Liver (tissue), 9 donors: ENCODE results near the gene NDUFS2. TPM values are rescaled to one million over a fixed set of nuclear protein-coding genes. Genes with fewer than 3 reads are reported as not detected.

Experiments used
- DNase-seq: peaks from one replicate; pipeline ENCODE4 v3.0.0-alpha.2; 2017; ENCODE audit warnings: low spot score
- H3K27ac ChIP-seq, 2 donors: one replicate each; pipeline ENCODE4 v1.7.0; 2013; ENCODE audit warnings: inconsistent platforms in 2 of 2, low read length in 2 of 2, control low read depth in 1 of 2, low read depth in 1 of 2, mild to moderate bottlenecking in 1 of 2
- H3K27me3 ChIP-seq, 4 donors: one replicate each; pipeline versions ENCODE4 v1.6.1 to v1.7.0; 2013; ENCODE audit warnings: low read length in 3 of 4, inconsistent platforms in 1 of 4, mild to moderate bottlenecking in 1 of 4, moderate library complexity in 1 of 4; ENCODE audit not compliant: control insufficient read depth in 4 of 4, insufficient read depth in 4 of 4
- H3K36me3 ChIP-seq, 4 donors: one replicate each; pipeline versions ENCODE4 v1.6.1 to v1.7.0; 2013; ENCODE audit warnings: low read length in 3 of 4, mild to moderate bottlenecking in 3 of 4, low read depth in 1 of 4, moderate library complexity in 1 of 4; ENCODE audit not compliant: control insufficient read depth in 4 of 4, insufficient read depth in 3 of 4
- H3K4me1 ChIP-seq, 4 donors: one replicate each; pipeline versions ENCODE4 v1.6.1 to v1.7.0; 2013; ENCODE audit warnings: low read length in 3 of 4, mild to moderate bottlenecking in 3 of 4, moderate library complexity in 1 of 4; ENCODE audit not compliant: control insufficient read depth in 4 of 4, insufficient read depth in 4 of 4
- H3K4me3 ChIP-seq, 3 donors: one replicate each; pipeline versions ENCODE4 v1.6.1 to v1.7.0; 2013; ENCODE audit warnings: low read length in 3 of 3, control low read depth in 1 of 3, low read depth in 1 of 3, mild to moderate bottlenecking in 1 of 3
- H3K9ac ChIP-seq, 2 donors: one replicate each; pipeline ENCODE4 v1.7.0; 2013; ENCODE audit warnings: low read length in 2 of 2, mild to moderate bottlenecking in 2 of 2, moderate library complexity in 2 of 2, control low read depth in 1 of 2, low read depth in 1 of 2
- H3K9me3 ChIP-seq, 4 donors: one replicate each; pipeline versions ENCODE4 v1.6.1 to v1.7.0; 2013; ENCODE audit warnings: low read length in 3 of 4; ENCODE audit not compliant: control insufficient read depth in 4 of 4
- ATF3 ChIP-seq: IDR thresholded peaks from 2 replicates; pipeline ENCODE4 v1.6.1; 2016; ENCODE audit warnings: antibody characterized with exemption
- CTCF ChIP-seq: fragments of 150-350 bp; IDR thresholded peaks from 2 replicates; pipeline ENCODE4 v1.5.1; 2017; ENCODE audit warnings: improper control_type of control experiment, low read depth, low read length; ENCODE audit not compliant: missing input control
- EGR1 ChIP-seq, 2 donors: IDR thresholded peaks; 2 replicates each; pipeline ENCODE4 v1.6.1; 2016 to 2018; ENCODE audit warnings: antibody characterized with exemption in 2 of 2, low read depth in 2 of 2
- FOXA1 ChIP-seq: IDR thresholded peaks from 2 replicates; pipeline ENCODE4 v1.6.1; 2016; ENCODE audit warnings: antibody characterized with exemption
- FOXA2 ChIP-seq: IDR thresholded peaks from 2 replicates; pipeline ENCODE4 v1.6.1; 2016; ENCODE audit warnings: antibody characterized with exemption
- GABPA ChIP-seq, 2 donors: IDR thresholded peaks in 1 of 2; conservative IDR thresholded peaks in 1 of 2; 2 replicates each; pipeline ENCODE4 v1.6.1; 2016; ENCODE audit warnings: antibody characterized with exemption in 2 of 2, mild to moderate bottlenecking in 1 of 2, moderate library complexity in 1 of 2
- HNF4A ChIP-seq, 2 donors: conservative IDR thresholded peaks; 2 replicates each; pipeline ENCODE4 v1.6.1; 2016; ENCODE audit warnings: antibody characterized with exemption in 2 of 2, mild to moderate bottlenecking in 2 of 2
- HNF4G ChIP-seq: IDR thresholded peaks from 2 replicates; pipeline ENCODE4 v1.6.1; 2016; ENCODE audit warnings: antibody characterized with exemption
- JUND ChIP-seq, 2 donors: IDR thresholded peaks; 2 replicates each; pipeline ENCODE4 v1.6.1; 2016; ENCODE audit warnings: antibody characterized with exemption in 2 of 2
- MAX ChIP-seq: IDR thresholded peaks from 2 replicates; pipeline ENCODE4 v1.6.1; 2016; ENCODE audit warnings: antibody characterized with exemption
- NR2F2 ChIP-seq: IDR thresholded peaks from 2 replicates; pipeline ENCODE4 v1.6.1; 2016; ENCODE audit warnings: antibody characterized with exemption
- RAD21 ChIP-seq, 2 donors: IDR thresholded peaks; 2 replicates each; pipeline ENCODE4 v1.6.1; 2016; ENCODE audit warnings: antibody characterized with exemption in 2 of 2, mild to moderate bottlenecking in 2 of 2
- REST ChIP-seq: IDR thresholded peaks from 2 replicates; pipeline ENCODE4 v1.6.1; 2016; ENCODE audit warnings: antibody characterized with exemption, mild to moderate bottlenecking
- RXRA ChIP-seq, 2 donors: IDR thresholded peaks; 2 replicates each; pipeline ENCODE4 v1.6.1; 2017 to 2018; ENCODE audit warnings: antibody characterized with exemption in 2 of 2, mild to moderate bottlenecking in 1 of 2
- SP1 ChIP-seq: IDR thresholded peaks from 2 replicates; pipeline ENCODE4 v1.6.1; 2018; ENCODE audit warnings: antibody characterized with exemption, mild to moderate bottlenecking
- TAF1 ChIP-seq: conservative IDR thresholded peaks from 2 replicates; pipeline ENCODE4 v1.6.1; 2016; ENCODE audit warnings: antibody characterized with exemption, mild to moderate bottlenecking
- YY1 ChIP-seq: IDR thresholded peaks from 2 replicates; pipeline ENCODE4 v1.6.1; 2016; ENCODE audit warnings: antibody characterized with exemption, mild to moderate bottlenecking
- WGBS: extraction: QIAGEN DNeasy Blood & Tissue Kit; methylation state at CpG from one replicate; pipeline ENCODE4 v1.1.7; 2013; 5-methylcytosine and 5-hydroxymethylcytosine counted together
- polyA plus RNA-seq, 2 donors: library from polyadenylated mRNA; stranded (reverse) in 1 of 2; unstranded in 1 of 2; fragments of 200-250 nt in 1 of 2; fragments of >200 nt in 1 of 2; fragmentation: Nextera tagmentation in 1 of 2; extraction: Ambion mirVana in 1 of 2; gene quantifications; one replicate each; pipeline versions ENCODE4 v1.2.1 to v1.2.3, GENCODE V29; 2013 to 2015
- total RNA-seq, 2 donors: library from RNA; depleted of rRNA; stranded (reverse); fragments of >200 nt; gene quantifications; one replicate each; pipeline ENCODE4 v1.2.3, GENCODE V29; 2014
- TF ChIP-seq, protein P1 (sequence below): IDR thresholded peaks from 2 replicates; pipeline ENCODE4 v1.6.1; 2016; ENCODE audit warnings: antibody characterized with exemption
- donor health status: healthy.
- donor health status: healthy.
- donor health status: healthy.
- donor health status: healthy.
- donor health status: healthy.

Gene NDUFS2
- total and polyA plus RNA-seq, 4 donors: 93.3 to 167 (median 120) TPM

- H3K27ac ChIP-seq: peak within 1 kb of the TSS; percentile 91 to 99
- WGBS: 34% methylated on average over 4 of the region's 4 CpGs
- no peaks in the 10 kb centered on the region for H3K27me3 ChIP-seq
- peak within 1 kb of the TSS; percentile 56 to 85 (median 64) for H3K4me3 ChIP-seq
- peak in 1 of 2 donors; percentile 66 for TF ChIP-seq GABPA (IDR thresholded peaks at IDR 0.05 in 1 of 2, conservative IDR thresholded peaks at IDR 0.05 in 1 of 2)
- TF ChIP-seq FOXA1: peak; percentile 91
- peak; percentile 95 for TF ChIP-seq MAX
- TF ChIP-seq ATF3: peak; percentile 84
- TF ChIP-seq, protein P1, sequence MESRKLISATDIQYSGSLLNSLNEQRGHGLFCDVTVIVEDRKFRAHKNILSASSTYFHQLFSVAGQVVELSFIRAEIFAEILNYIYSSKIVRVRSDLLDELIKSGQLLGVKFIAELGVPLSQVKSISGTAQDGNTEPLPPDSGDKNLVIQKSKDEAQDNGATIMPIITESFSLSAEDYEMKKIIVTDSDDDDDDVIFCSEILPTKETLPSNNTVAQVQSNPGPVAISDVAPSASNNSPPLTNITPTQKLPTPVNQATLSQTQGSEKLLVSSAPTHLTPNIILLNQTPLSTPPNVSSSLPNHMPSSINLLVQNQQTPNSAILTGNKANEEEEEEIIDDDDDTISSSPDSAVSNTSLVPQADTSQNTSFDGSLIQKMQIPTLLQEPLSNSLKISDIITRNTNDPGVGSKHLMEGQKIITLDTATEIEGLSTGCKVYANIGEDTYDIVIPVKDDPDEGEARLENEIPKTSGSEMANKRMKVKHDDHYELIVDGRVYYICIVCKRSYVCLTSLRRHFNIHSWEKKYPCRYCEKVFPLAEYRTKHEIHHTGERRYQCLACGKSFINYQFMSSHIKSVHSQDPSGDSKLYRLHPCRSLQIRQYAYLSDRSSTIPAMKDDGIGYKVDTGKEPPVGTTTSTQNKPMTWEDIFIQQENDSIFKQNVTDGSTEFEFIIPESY: peak; percentile 96
- no peak for TF ChIP-seq CTCF
- TF ChIP-seq HNF4A (conservative IDR thresholded peaks at IDR 0.05): peak; percentile 100
- peak; percentile 90 for TF ChIP-seq YY1
- TF ChIP-seq EGR1 (IDR thresholded peaks at IDR 0.05; ENCODE audit: low read depth in 2 of 2): peak; percentile 80 to 91
- TF ChIP-seq HNF4G: peak; percentile 100
- TF ChIP-seq SP1: peak; percentile 100
- TF ChIP-seq JUND (IDR thresholded peaks at IDR 0.05): peak; percentile 95 to 97
- TF ChIP-seq RAD21 (IDR thresholded peaks at IDR 0.05): peak; percentile 57 to 69
- TF ChIP-seq FOXA2: peak; percentile 77
- TF ChIP-seq RXRA (IDR thresholded peaks at IDR 0.05): peak; percentile 99 to 100
- peak; percentile 94 for TF ChIP-seq TAF1
- TF ChIP-seq REST: peak; percentile 94
- TF ChIP-seq NR2F2: peak; percentile 86
- peaks cover 3 to 16% (median 6%) of the 10 kb centered on the region in 4 donors for H3K36me3 ChIP-seq
- H3K9me3 ChIP-seq: no peaks in the 10 kb centered on the region
- H3K4me1 ChIP-seq: peaks cover 0 to 25% (median 6%) of the 10 kb centered on the region in 4 donors
- peak; percentile 63 for DNase-seq
- peak within 1 kb of the TSS; percentile 91 to 99 for H3K9ac ChIP-seq
Measured at GRCh38 chr1:161238039-161238473, 35.9 kb downstream of the NDUFS2 start, which contains the start of gene NR1I3. Gene NR1I3 (minus strand): TSS chr1:161238203. CDS start chr1:161236565, 1,638 bp downstream.
